Fibroblast of skin of abdomen (primary cell): ENCODE measurements around the gene PILRA.
"Not testable (repeated sequence)": the region's sequence is repeated elsewhere in the genome, so short reads cannot be mapped to it uniquely, and the experiment has no call there.

Experiments
- DNase-seq: peaks from one replicate; pipeline ENCODE4 v3.0.0-alpha.2; 2013

Gene PILRA

GRCh38 chr7:100435401-100436304 is 62.4 kb downstream of the PILRA start:
- no peak for DNase-seq

GRCh38 chr7:100437150-100438100 is 64.1 kb downstream of the PILRA start:
- DNase-seq: no peak

- DNase-seq: no peak
Measured at GRCh38 chr7:100438172-100438571, 64.9 kb downstream of the PILRA start.

GRCh38 chr7:100438731-100439130 is 65.4 kb downstream of the PILRA start:
- DNase-seq: not testable (repeated sequence)

- DNase-seq: not testable (repeated sequence)
Measured at GRCh38 chr7:100439244-100439643, 66.0 kb downstream of the PILRA start.

- DNase-seq: no peak
Measured at GRCh38 chr7:100441641-100442535, 68.6 kb downstream of the PILRA start.

- DNase-seq: no peak
Measured at GRCh38 chr7:100443096-100443840, 70.0 kb downstream of the PILRA start.

GRCh38 chr7:100444311-100445278 is 71.3 kb downstream of the PILRA start:
- peak; percentile 35 for DNase-seq

GRCh38 chr7:100446040-100446439 is 72.8 kb downstream of the PILRA start:
- DNase-seq: peak; percentile 46

GRCh38 chr7:100447363-100447762 is 74.1 kb downstream of the PILRA start:
- DNase-seq: not testable (repeated sequence)

- no peak for DNase-seq
Measured at GRCh38 chr7:100449190-100449795, 76.0 kb downstream of the PILRA start.
